Measurements from ENCODE around the gene ATXN1.

The ATXN1 gene

GRCh38 chr6:16761471-16762267 lies 409 bp upstream of the ATXN1 start:
- DNase-seq = peak; percentile 96

GRCh38 chr6:16759646-16760515 lies 1.4 kb downstream of the ATXN1 start:
- DNase-seq = peak; percentile 87

GRCh38 chr6:16759181-16759645 lies 2.0 kb downstream of the ATXN1 start:
- DNase-seq = no peak

GRCh38 chr6:16758163-16758975 lies 2.9 kb downstream of the ATXN1 start:
- no peak for DNase-seq

GRCh38 chr6:16757332-16757731 lies 3.9 kb downstream of the ATXN1 start:
- DNase-seq = peak; percentile 45

GRCh38 chr6:16756660-16757255 lies 4.5 kb downstream of the ATXN1 start:
- DNase-seq = no peak

- no peak for DNase-seq
Measured at GRCh38 chr6:16755544-16755943, 5.7 kb downstream of the ATXN1 start.

GRCh38 chr6:16754876-16755275 lies 6.4 kb downstream of the ATXN1 start:
- no peak for DNase-seq

- DNase-seq = no peak
Measured at GRCh38 chr6:16754274-16754673, 7.0 kb downstream of the ATXN1 start.

GRCh38 chr6:16753341-16753740 lies 7.9 kb downstream of the ATXN1 start:
- DNase-seq = no peak

- DNase-seq = peak; percentile 90
Measured at GRCh38 chr6:16752206-16752866, 8.9 kb downstream of the ATXN1 start.

- DNase-seq = peak; percentile 73
Measured at GRCh38 chr6:16751251-16751946, 9.9 kb downstream of the ATXN1 start.

GRCh38 chr6:16750566-16750965 lies 10.7 kb downstream of the ATXN1 start:
- no peak for DNase-seq

- no peak for DNase-seq
Measured at GRCh38 chr6:16749516-16750485, 11.5 kb downstream of the ATXN1 start.

- DNase-seq = no peak
Measured at GRCh38 chr6:16748025-16748319, 13.3 kb downstream of the ATXN1 start.

- DNase-seq = peak; percentile 64
Measured at GRCh38 chr6:16747232-16748024, 13.8 kb downstream of the ATXN1 start.

GRCh38 chr6:16746812-16747211 lies 14.4 kb downstream of the ATXN1 start:
- DNase-seq = no peak

GRCh38 chr6:16746401-16746800 lies 14.9 kb downstream of the ATXN1 start:
- no peak for DNase-seq

- DNase-seq = no peak
Measured at GRCh38 chr6:16743664-16744210, 17.5 kb downstream of the ATXN1 start.
